Chondrocyte (in vitro differentiated cells): Measurements from ENCODE around the gene METTL5. TPM values are rescaled to one million over a fixed set of nuclear protein-coding genes. Genes with fewer than 3 reads are reported as not detected.
"Not testable (repeated sequence)": the region's sequence is repeated elsewhere in the genome, so short reads cannot be mapped to it uniquely, and the experiment has no call there.

Experiments used
- DNase-seq: peaks from one replicate; pipeline ENCODE4 v3.0.0; 2021; ENCODE audit warnings: mixed read lengths, low spot score
- H3K27ac Mint-ChIP-seq: one replicate; pipeline ENCODE4 v1.8.0; 2021; ENCODE audit warnings: mild to moderate bottlenecking, moderate library complexity, mixed read lengths; ENCODE audit not compliant: unreplicated experiment
- H3K27me3 Mint-ChIP-seq: 2 replicates; pipeline ENCODE4 v1.8.0; 2021; ENCODE audit warnings: low read depth, mixed read lengths
- H3K36me3 Mint-ChIP-seq: 2 replicates; pipeline ENCODE4 v1.8.0; 2021; ENCODE audit warnings: low read depth, mixed read lengths
- H3K4me1 Mint-ChIP-seq: 2 replicates; pipeline ENCODE4 v1.8.0; 2021; ENCODE audit warnings: low read depth, mild to moderate bottlenecking, mixed read lengths
- H3K4me3 Mint-ChIP-seq: one replicate; pipeline ENCODE4 v1.8.0; 2021; ENCODE audit warnings: mild to moderate bottlenecking, moderate library complexity, mixed read lengths; ENCODE audit not compliant: unreplicated experiment
- H3K9me3 Mint-ChIP-seq: 2 replicates; pipeline ENCODE4 v1.8.0; 2021; ENCODE audit warnings: low read depth, mixed read lengths
- total RNA-seq: library from RNA; stranded (reverse); gene quantifications from 3 replicates; pipeline ENCODE4 v1.2.1, GENCODE V29; 2021
- TF ChIP-seq, protein P1 (sequence below): fragments of 200-600 bp; sonication (generic); IDR thresholded peaks from 2 replicates; pipeline ENCODE4 v1.5.0; 2021; ENCODE audit warnings: antibody characterized with exemption, mild to moderate bottlenecking, moderate library complexity

The METTL5 gene
- total RNA-seq, 1 donor from 2014 or later, result 45.2 TPM

DNA sequence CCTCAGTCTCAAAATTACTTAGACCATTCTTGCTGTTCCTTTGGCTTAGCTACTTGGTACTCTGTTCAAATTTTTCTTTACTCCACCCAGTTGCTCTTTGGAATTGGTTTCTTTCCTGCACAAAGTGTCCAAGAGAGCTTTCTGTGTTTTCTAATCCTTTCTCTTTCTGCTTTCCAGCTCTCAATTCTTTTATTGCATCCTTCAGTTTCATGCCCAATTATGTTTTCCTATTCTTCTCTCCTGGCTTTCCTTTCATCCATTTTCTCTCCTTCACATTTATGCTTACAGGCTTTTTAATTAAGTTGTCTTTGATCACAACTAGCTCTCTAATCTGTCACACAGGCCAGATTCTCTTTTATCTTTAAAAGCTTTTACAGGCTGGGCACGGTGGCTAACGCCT is 40.8 kb upstream of the METTL5 start:
- H3K36me3 Mint-ChIP-seq, result no peaks in the 10 kb centered on the region
- no peaks in the 10 kb centered on the region for H3K27me3 Mint-ChIP-seq
- H3K4me1 Mint-ChIP-seq, result peaks cover 29% of the 10 kb centered on the region
- H3K4me3 Mint-ChIP-seq, result no peak overlapping the region
- DNase-seq, result no peak
- H3K9me3 Mint-ChIP-seq, result no peaks in the 10 kb centered on the region
- TF ChIP-seq, protein P1, sequence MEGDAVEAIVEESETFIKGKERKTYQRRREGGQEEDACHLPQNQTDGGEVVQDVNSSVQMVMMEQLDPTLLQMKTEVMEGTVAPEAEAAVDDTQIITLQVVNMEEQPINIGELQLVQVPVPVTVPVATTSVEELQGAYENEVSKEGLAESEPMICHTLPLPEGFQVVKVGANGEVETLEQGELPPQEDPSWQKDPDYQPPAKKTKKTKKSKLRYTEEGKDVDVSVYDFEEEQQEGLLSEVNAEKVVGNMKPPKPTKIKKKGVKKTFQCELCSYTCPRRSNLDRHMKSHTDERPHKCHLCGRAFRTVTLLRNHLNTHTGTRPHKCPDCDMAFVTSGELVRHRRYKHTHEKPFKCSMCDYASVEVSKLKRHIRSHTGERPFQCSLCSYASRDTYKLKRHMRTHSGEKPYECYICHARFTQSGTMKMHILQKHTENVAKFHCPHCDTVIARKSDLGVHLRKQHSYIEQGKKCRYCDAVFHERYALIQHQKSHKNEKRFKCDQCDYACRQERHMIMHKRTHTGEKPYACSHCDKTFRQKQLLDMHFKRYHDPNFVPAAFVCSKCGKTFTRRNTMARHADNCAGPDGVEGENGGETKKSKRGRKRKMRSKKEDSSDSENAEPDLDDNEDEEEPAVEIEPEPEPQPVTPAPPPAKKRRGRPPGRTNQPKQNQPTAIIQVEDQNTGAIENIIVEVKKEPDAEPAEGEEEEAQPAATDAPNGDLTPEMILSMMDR, result no peak
- H3K27ac Mint-ChIP-seq, result no peak overlapping the region

DNA sequence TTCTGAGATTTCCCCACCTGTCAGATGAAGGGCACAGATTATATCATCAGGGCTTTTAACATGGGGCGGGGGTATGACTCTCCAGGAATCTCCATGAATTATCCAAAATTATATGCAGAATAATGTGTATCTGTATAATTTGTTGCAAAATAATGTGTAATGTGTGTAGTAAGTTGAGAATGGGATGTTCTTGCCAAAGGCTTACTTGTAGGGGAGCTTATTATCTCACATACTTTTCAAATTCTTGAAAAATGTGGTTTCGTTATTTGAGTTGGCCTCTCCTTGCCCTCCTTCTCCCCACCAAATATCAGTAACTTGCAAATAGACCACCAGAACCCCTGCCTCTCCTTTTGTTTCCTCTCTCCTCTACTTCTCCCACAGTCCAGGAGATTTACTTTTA is 38.1 kb upstream of the METTL5 start:
- no peaks in the 10 kb centered on the region for H3K27me3 Mint-ChIP-seq
- H3K4me1 Mint-ChIP-seq, result peaks cover 28% of the 10 kb centered on the region
- H3K4me3 Mint-ChIP-seq, result no peak overlapping the region
- H3K27ac Mint-ChIP-seq, result no peak overlapping the region
- DNase-seq, result no peak
- no peaks in the 10 kb centered on the region for H3K36me3 Mint-ChIP-seq
- TF ChIP-seq, protein P1, result no peak
- H3K9me3 Mint-ChIP-seq, result no peaks in the 10 kb centered on the region

DNA sequence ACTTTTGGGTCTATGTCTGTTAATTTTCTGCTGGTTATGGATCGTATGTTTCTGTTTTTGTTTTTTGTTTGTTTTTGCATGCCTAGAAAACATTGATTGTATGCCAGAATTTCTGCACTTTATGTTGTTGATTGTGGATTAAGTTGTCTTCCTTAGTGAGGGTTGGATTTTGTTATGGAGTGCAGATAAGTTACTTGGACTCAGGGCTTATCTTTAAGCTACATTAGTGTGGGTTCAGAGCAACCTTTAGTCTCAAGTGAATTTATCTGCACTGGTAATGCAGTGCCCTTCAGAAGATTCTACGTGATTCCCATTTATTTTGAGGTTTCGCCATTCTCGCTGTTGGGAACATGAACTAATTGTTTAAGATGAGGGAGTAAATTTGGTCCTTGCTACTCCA is 35.4 kb upstream of the METTL5 start:
- TF ChIP-seq, protein P1, result no peak
- H3K4me3 Mint-ChIP-seq, result no peak overlapping the region
- peaks cover 23% of the 10 kb centered on the region for H3K4me1 Mint-ChIP-seq
- H3K9me3 Mint-ChIP-seq, result no peaks in the 10 kb centered on the region
- no peak overlapping the region for H3K27ac Mint-ChIP-seq
- H3K27me3 Mint-ChIP-seq, result no peaks in the 10 kb centered on the region
- DNase-seq, result no peak
- H3K36me3 Mint-ChIP-seq, result no peaks in the 10 kb centered on the region

GRCh38 chr2:169859423-169859822 is 34.7 kb upstream of the METTL5 start:
- H3K4me1 Mint-ChIP-seq, result peaks cover 22% of the 10 kb centered on the region
- no peaks in the 10 kb centered on the region for H3K27me3 Mint-ChIP-seq
- H3K9me3 Mint-ChIP-seq, result no peaks in the 10 kb centered on the region
- H3K36me3 Mint-ChIP-seq, result no peaks in the 10 kb centered on the region
- DNase-seq, result no peak
- H3K4me3 Mint-ChIP-seq, result no peak overlapping the region
- no peak overlapping the region for H3K27ac Mint-ChIP-seq
- TF ChIP-seq, protein P1, result no peak

DNA sequence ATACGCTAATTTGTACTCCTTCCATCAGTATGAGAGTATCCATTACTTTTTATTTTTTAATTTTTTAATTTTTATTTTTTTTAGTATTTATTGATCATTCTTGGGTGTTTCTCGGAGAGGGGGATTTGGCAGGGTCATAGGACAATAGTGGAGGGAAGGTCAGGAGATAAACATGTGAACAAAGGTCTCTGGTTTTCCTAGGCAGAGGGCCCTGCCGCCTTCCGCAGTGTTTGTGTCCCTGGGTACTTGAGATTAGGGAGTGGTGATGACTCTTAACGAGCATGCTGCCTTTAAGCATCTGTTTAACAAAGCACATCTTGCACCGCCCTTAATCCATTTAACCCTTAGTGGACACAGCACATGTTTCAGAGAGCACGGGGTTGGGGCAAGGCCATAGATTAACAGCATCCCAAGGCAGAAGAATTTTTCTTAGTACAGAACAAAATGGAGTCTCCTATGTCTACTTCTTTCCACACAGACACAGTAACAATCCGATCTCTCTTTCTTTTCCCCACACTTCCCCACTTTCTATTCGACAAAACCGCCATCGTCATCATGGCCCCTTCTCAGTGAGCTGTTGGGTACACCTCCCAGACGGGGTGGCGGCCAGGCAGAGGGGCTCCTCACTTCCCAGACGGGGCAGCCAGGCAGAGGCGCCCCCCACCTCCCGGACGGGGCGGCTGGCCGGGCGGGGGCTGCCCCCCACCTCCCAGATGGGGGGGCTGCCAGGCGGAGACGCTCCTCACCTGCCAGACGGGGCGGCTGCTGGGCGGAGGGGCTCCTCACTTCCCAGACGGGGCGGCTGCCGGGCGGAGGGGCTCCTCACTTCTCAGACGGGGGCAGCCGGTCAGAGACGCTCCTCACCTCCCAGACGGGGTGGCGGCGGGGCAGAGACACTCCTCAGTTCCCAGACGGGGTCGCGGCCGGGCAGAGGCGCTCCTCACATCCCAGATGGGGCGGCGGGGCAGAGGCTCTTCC is 30.9 kb upstream of the METTL5 start:
- not testable (repeated sequence) for H3K9me3 Mint-ChIP-seq, H3K4me3 Mint-ChIP-seq, H3K27me3 Mint-ChIP-seq, H3K36me3 Mint-ChIP-seq, H3K27ac Mint-ChIP-seq, DNase-seq, H3K4me1 Mint-ChIP-seq
